Skin epidermis (tissue), 12 donors: ENCODE results near the gene ERCC6L.
A peak's percentile ranks its signal among the peaks of the same experiment; 100 is the strongest.
"Not testable (repeated sequence)": the region's sequence is repeated elsewhere in the genome, so short reads cannot be mapped to it uniquely, and the experiment has no call there.

ENCODE experiments used
- H3K27ac ChIP-seq, 21 experiments: fragments of 200-600 bp; sonication (generic) in 11 of 21; one replicate each; pipeline ENCODE4 v1.5.0; 2020; ENCODE audit warnings: mild to moderate bottlenecking in 3 of 21, inconsistent platforms in 2 of 21, moderate library complexity in 2 of 21
- H3K4me3 ChIP-seq, 7 experiments: fragments of 200-600 bp; sonication (generic) in 2 of 7; one replicate each; pipeline ENCODE4 v1.5.0; 2020; ENCODE audit warnings: inconsistent platforms in 2 of 7, mild to moderate bottlenecking in 2 of 7, moderate library complexity in 1 of 7

ERCC6L gene

GRCh38 chrX:72181178-72182125 lies 57.4 kb downstream of the ERCC6L start, which contains the start of gene PIN4:
Gene PIN4, plus strand, starts transcription at chrX:72181757. Its CDS starts 29 bp downstream, at chrX:72181786.
- H3K4me3 ChIP-seq, result peak within 1 kb of the TSS; percentile 50 to 61 (median 54)
- H3K27ac ChIP-seq, result peak within 1 kb of the TSS in 19 of 21 experiments; percentile 43 to 96 (median 76)

- peak overlapping the region in 16 of 21 experiments; percentile 43 to 96 (median 80) for H3K27ac ChIP-seq
These were observed 58.3 kb downstream of the ERCC6L start for GRCh38 chrX:72180539-72180938.

GRCh38 chrX:72176981-72177380 lies 61.8 kb downstream of the ERCC6L start:
- H3K27ac ChIP-seq, result no peak overlapping the region
- no peak overlapping the region for H3K4me3 ChIP-seq

More at GRCh38 chrX:72180539-72180938, 58.3 kb downstream of the ERCC6L start:
- H3K4me3 ChIP-seq, result peak overlapping the region in 2 of 7 experiments; percentile 53 to 54

GRCh38 chrX:72176289-72176688 lies 62.5 kb downstream of the ERCC6L start:
- not testable (repeated sequence) for H3K4me3 ChIP-seq, H3K27ac ChIP-seq

GRCh38 chrX:72169008-72169728 lies 69.7 kb downstream of the ERCC6L start:
- peak overlapping the region in 1 of 21 experiments; percentile 21 for H3K27ac ChIP-seq
- H3K4me3 ChIP-seq, result no peak overlapping the region

GRCh38 chrX:72165551-72165950 lies 73.3 kb downstream of the ERCC6L start:
- no peak overlapping the region for H3K4me3 ChIP-seq
- H3K27ac ChIP-seq, result no peak overlapping the region

GRCh38 chrX:72159769-72160168 lies 79.1 kb downstream of the ERCC6L start:
- Histone ChIP-seq H3K4me3 (no peak overlapping the region), H3K27ac (no peak overlapping the region)

- H3K4me3 ChIP-seq, result no peak overlapping the region
- H3K27ac ChIP-seq, result no peak overlapping the region
These were observed 80.1 kb downstream of the ERCC6L start for GRCh38 chrX:72158773-72159172.
